Measurements from ENCODE around the gene VWDE. TPM values are rescaled to one million over a fixed set of nuclear protein-coding genes. Genes with fewer than 3 reads are reported as not detected.

Gene VWDE
- 0.09 and 0.30 TPM in 2 replicates for total RNA-seq

DNA sequence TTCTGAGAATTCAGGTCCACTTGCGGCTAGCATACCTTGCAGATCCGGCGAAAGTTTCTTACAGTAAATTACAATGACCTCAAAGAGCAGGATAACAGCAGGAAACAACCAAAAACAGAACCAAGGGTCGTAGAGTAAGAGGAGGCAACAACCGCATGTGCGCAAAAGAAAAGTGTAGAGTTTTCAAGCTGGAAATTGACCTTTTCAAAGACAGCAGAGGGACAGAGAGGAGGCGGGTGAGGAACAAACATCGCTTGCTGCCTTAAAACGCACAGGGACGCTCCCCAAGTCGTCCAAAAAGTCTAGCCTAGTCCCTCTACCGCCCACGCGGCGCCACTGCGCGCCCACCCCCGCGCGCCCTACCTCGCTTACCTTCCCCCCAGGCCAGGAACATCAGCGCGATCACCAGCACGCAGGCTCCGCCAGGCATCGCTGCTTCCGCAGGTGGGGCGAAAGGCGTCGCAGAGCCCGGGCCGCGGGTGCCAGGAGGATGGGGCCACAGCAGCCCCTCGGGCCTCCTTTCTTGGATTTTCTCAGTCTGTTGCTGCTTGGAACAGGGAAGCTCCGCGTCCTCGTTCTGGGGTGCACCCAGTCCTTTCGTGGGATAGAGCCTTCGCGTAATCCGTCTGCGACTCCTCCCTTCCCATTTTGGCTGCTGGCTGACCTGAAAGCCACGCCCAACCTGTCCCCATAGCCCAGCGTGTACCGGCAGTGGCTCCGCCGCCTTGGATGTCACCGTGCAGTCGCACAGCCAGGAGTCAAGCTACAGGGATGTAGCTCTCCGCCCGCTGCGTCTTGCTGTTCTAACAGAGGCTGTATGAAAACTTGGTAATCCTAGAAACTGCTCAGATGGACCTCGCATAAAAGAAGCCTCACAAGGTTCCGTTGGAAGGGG is at the start of gene VWDE:
TSS of gene VWDE (minus strand) at position 579 of the 895 bp plus-strand sequence. CDS start at position 430, 149 bp downstream.

Other genes starting within 250 kb of the VWDE start
- gene TMEM106B, start 192.6 kb downstream of the VWDE start, total RNA-seq = 69.8 and 94.7 TPM in 2 replicates
- 6.2 and 11.3 TPM in 2 replicates for gene SCIN, start 166.9 kb upstream of the VWDE start, total RNA-seq

Measured in smooth muscle cell of the umbilical artery (primary cell).